Measurements from ENCODE around the gene SUV39H1.

- TF ChIP-seq POLR2A (IDR thresholded peaks at IDR 0.05; ENCODE audit: low read depth, low read length) (no peak), POLR2AphosphoS5 (IDR thresholded peaks at IDR 0.05; ENCODE audit: low read depth, low read length) (no peak), TAF1 (IDR thresholded peaks at IDR 0.05; ENCODE audit: low read depth, low read length) (no peak), PAX5 (IDR thresholded peaks at IDR 0.05; ENCODE audit: insufficient read depth, low read length, severe bottlenecking) (no peak), POU2F2 (IDR thresholded peaks at IDR 0.05; ENCODE audit: low read depth, low read length) (no peak)
These were observed 13.1 kb downstream of the SUV39H1 start for GRCh38 chrX:48709522-48710112.
